Hematopoietic multipotent progenitor cell treated with erythropoietin and hydrocortisone succinate and interleukin-3 and kit ligand, for 4 days (in vitro differentiated cells): ENCODE measurements around the gene TRAF7.

Experiments
- DNase-seq: peaks from one replicate; pipeline ENCODE4 v3.0.0-alpha.2; 2015

Gene TRAF7

DNA sequence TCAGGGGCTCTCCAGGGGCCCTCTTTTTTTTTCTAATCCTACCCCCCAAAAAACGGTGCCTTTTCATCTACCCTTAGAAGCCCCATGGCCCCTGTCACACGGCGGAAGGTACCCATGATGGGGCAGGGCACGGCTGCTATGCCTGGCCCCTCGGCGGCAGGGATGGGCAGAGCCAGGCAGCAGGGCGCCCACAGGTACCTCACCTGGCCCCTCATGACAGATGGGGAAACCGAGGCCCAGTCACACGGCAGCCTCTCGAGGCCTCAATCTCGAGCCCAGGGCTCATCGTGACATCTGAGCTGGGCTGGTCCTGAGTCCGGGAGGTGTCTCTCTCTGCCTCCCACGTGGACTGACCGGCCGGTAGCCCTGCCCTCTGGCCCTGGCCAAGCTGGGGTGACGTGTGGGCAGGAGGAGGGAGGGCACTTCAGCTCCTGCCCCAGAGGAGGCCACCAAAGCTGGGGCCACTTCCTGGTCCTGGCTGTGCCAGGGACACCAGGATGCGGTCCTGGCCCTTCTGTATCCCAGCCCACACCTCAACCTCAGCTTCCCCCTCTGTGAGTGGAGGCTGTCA, 11.6 kb downstream of the TRAF7 start:
- no peak for DNase-seq

DNA sequence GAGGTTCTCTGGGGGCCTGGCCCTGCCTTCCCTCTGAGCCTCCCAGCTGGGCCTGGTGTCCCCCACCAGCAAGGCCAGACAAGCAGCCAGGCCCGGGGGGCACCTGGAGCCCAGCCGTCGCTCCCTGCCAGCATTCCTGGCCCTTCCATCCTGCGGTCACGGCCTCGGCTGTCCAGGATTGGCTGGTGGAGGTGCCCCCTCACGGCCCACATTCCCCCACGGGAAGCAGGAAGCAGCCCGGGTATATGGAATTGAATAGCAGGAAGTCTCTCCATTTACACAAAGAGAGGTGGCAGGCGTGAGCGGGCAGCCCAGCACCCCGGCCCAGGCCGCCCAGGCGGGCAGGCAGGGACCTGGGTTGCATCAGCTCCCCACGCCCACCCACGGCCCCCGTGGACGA, 14.5 kb downstream of the TRAF7 start:
- DNase-seq = no peak

DNA sequence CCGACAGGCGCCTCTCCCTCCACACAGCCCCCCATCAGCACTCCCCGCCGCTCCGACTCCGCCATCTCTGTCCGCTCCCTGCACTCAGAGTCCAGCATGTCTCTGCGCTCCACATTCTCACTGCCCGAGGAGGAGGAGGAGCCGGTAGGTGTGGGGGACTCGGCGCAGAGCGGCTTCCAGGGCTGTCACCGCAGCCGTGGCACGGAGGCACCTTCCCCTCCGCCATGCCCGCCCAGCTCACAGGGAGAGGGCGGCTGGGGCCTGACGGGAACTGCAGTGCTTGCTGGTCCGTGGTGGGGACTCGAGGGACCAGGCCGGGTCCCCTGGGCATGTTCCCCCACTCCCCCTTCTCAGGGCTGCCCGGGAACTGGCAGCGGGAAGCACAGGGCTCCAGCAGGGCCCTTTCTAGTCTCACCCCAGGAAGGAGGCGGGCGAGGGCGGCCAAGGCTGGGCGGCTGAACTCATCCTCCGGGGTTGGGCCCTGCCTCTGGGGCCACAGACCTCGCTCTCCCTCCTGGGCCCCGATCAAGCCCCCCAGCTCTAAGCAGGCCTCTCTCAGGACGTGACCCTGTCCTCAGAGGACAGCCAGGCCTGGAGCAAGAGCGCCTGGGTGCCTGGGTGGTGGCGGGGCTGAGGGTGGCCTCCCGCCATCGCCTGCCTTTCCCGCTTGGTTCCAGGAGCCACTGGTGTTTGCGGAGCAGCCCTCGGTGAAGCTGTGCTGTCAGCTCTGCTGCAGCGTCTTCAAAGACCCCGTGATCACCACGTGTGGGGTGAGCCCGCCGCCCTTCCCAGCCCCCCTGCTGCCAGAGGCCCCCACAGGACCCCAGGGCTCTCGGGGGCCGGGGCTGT, 15.2 kb downstream of the TRAF7 start:
- no peak for DNase-seq

DNA sequence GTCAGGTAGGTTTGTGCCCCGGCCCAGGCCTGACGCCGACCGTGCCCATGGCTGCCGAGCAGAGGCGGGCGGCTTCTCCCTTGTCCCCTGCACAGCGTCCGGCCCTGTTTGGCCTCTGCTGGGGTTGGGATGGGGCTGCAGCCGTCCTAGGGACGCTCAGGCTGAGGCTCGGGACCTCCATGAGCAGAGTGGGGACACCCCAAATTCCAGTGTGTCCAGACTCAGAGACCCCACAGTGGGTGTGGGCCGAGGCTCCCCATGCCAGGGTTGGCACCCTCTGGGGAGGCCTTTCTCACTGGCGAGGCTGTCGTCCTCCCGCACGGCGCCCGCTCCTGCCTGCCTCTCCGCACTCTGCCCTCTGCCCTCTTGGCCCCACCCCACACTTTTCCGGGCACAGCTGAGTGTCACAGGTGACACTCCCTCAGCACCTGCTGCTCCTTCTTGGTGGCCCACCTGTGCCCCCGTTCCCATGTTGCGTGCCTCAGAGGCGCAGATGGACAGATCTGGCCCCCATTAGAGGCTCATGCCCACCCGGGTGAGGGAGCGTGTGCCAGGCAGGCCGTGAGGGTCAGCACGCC, 16.1 kb downstream of the TRAF7 start:
- DNase-seq = no peak

DNA sequence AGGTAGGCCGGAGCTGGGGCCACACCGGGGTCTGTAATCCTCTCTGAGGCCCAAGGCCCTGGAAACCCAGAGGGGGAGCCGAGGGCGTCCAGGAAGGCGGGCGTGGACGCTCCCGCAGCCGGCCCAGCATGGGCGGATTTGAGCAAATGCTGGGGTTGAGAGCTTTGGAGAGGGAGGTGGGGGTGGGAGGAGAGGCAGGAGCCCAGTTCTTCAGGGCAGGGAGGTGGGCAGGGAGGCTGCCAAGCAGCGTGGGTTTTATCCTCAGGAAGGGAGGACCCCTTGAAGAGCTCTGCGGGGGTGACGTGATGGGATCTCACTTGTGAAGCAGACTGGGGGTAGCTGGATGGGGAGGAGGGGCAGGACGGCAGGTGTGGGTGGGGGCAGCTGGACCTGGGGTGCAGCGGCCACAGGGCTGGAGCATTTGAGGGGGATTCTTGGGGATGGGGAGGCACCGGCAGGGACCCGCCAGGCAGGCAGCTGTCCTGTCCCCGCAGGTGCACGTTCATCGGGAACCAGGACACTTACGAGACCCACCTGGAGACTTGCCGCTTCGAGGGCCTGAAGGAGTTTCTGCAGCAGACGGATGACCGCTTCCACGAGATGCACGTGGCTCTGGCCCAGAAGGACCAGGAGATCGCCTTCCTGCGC, 17.2 kb downstream of the TRAF7 start:
- DNase-seq = no peak

DNA sequence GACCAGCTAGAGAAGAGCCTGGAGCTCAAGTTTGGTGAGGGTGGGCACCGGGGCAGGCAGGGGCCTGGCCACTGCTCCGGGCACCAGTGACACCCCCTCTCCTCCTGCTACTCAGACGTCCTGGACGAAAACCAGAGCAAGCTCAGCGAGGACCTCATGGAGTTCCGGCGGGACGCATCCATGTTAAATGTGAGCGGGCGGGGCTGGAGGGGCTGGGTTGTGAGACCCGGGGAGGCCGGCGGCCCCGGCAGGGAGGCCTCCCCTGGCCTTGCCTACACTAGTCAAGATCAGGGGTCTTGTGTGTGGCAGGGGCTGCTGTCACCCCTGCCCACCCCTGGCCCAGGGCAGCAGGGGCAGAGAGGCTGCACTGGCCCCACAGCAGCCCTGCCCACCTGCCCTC, 17.8 kb downstream of the TRAF7 start:
- no peak for DNase-seq

DNA sequence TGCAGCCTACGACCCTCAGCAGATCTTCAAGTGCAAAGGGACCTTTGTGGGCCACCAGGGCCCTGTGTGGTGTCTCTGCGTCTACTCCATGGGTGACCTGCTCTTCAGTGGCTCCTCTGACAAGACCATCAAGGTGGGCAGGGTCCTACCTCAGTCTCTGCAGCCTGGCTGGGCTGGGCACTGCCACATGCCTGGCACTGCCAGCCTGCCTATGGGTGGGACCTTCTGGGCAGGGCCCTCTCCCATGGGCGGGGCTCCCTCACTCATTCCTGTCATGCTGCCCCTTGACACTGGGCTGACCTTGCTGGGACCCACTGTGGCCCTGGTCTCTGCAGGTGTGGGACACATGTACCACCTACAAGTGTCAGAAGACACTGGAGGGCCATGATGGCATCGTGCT, 18.3 kb downstream of the TRAF7 start:
- DNase-seq = no peak

DNA sequence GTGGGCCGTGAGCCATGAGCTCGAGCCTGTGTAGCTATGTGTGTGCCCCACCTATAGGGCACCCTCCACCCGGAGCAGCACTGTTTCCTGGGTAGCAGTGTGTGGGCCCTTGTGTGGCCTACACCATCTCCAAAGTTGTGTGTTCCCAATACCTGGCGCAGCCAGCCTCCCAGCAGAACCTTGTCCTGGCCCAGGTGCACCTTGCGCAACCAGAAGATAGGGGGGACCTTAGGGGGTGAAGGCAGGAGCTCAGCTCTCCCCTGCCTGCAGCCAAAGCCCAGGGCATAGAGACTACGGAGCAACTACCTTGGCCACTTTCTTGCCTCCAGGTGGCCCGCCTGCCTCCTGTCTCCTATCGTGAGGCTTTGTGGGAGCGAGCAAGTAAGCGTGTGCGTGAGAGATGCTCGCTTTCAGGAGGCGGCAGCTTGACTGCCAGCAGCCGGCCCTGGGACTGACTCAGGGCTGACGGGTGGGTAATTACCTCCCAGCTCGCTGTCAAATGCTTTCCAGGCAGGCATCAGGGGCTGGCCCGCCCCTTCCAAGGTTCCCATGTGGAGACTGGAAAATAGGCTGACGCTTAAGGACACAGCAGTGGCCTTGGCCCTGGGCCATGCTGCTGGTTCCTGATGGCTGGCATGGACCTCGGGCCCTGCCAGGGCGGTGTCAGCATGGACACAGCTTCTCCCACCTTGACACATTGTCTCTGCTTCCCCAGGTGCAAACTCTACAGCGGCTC, 19.0 kb downstream of the TRAF7 start:
- no peak for DNase-seq

DNA sequence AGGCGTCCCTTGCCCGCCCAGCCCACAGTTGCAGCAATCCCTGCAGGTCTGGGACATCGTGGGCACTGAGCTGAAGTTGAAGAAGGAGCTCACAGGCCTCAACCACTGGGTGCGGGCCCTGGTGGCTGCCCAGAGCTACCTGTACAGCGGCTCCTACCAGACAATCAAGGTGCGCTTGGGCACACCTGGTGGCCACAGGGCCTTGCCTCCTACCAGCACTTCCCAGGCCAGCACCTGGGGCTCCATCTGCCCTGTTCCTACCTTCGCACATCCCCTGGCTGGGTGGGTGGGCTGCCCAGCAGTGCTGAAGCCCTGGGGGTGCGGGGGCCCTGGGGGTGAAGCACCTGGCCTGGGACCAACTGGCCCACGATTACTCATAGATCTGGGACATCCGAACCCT, 19.9 kb downstream of the TRAF7 start:
- DNase-seq = no peak

DNA sequence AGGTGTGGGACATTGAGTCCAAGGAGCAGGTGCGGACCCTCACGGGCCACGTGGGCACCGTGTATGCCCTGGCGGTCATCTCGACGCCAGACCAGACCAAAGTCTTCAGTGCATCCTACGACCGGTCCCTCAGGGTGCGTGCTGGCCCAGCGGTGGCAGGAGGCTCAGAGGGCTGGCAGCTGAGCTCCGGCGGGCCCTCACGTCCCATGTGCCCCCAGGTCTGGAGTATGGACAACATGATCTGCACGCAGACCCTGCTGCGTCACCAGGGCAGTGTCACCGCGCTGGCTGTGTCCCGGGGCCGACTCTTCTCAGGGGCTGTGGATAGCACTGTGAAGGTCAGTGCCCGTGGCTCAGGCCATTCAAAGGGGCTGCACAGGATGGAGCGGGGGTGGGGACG, 20.5 kb downstream of the TRAF7 start:
- no peak for DNase-seq

DNA sequence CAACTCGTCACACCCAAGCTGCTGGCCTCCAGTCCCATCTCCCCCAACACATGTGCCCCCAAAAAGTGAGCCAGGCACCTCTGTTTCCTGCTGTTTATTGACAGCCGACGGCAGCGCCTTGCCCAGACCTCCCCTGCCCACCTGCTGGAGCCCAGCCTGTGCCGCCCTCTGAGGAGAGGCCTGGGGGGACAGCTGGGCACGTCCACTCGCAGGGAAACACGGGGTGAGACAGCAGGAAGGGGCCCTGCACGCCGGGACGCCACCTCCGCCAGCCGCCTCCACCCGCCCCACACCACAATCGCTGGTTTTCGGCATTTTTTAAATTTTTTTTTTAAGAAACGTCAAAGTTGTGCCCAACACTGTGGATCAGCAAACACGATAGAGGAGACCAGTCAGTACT, 21.5 kb downstream of the TRAF7 start:
- no peak for DNase-seq

DNA sequence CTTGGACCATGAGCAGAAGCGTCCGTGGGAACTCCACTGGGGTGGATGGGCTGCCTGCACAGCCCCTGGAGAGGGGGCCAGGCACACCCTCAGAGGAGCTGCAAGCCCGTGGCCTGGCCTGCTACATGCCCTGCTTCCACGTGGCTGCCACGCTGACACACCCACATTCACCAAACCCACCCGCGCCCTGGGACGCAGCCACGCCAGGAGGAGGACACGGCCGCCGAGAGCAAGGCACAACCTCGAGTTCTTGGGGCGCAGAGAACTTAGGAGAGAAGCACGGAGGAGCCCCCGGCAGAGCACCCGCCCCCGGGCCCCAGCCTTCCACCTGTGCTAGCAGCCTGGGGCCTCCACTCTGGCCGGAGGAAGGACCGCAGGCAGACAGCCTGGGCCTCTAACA, 22.0 kb downstream of the TRAF7 start:
- no peak for DNase-seq

DNA sequence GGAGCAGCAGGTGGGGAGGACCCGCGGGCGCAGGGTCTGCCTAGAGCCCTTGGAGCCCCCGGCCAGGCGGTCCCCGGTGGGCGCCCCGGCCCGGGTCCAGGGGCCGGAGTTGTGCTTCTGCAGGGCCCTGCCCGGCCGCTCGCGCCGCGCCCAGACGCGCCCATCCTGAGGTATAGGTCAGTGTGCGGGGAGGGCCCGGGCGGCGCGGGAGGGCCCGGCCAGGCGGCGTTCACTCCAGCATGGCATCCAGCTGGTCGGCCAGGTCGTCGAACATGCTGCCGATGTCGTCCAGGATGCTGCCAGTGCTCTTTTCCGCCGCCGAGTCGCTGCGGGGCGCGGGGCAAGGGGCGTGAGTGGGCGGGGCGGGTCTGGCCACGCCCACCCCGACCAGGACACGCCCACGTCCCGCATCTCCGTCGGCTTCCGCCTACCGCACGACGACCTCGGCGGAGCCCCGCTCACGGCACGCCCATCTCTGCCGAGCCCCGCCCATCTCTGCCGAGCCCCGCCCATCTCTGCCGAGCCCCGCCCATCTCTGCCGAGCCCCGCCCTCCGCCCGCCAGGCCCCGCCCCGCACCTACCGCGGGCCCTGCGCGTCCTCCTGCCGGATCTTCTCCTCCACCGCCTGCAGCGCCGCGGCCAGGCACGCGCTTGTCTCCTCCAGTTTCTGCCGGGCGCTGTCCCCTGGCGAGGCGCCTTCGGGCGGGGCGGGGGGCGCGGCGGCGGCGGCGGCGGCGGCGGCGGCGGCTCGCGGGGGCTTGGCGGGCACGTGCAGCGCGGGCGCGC, 22.9 kb downstream of the TRAF7 start:
- DNase-seq = peak; percentile 78

DNA sequence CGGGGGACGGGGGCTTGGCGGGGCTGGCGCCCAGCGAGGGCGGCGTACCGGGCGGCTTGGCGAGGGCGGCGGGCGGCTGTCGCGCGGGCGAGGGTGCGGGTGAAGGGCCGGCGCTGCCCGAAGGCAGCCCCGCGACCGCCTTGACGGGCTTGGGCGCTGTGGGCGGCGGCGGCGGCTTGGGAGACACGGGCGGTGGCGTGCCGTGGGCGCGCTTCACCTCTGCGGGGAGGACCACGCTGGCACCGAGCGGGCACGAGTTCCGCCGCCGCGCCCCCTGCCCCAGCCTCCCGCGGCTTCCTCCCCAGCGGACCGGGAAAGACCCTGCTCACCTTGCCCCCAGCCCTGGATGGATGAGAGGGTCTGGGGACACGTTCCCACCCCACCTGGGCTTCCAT, 23.5 kb downstream of the TRAF7 start:
- no peak for DNase-seq

DNA sequence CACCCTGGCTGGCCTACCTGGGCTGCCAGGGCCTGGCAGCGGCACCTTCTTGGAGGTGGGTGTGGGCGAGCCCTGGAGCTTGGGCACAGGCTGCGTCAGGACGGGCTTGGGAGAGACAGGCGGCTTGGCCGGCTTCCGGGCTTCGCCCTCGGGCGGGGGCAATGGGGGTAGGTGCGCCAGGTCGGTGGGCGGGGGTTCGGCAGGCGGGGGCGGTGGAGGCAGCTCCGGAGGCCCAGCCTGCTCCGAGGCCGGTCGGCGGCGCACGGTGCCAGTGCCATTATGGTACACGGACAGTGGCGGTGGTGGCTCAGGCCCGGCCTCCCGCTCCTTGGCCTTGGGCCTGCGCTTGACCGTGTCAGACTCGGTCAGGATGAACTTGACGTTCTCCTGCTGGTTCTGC, 24.0 kb downstream of the TRAF7 start:
- DNase-seq = no peak

DNA sequence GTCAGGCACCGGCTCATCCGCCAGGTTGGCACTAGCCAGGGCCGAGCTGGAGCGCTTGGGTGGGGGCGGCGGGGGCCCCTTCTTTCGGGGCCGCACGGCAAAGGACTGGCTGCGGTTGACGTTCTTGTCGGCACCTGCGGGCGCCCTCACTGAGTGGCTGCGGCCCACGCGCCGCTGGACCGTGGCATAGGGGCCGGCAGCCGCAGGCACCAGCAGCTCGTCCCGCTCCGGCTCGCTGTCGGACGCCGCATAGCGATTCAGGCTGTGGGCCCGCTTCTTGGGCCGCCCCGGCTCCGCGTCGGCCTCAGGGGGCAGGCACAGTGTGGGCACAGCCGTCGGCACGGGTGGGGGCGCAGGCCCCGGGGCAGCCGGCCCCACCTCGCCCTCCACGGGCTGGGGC, 24.9 kb downstream of the TRAF7 start:
- no peak for DNase-seq

DNA sequence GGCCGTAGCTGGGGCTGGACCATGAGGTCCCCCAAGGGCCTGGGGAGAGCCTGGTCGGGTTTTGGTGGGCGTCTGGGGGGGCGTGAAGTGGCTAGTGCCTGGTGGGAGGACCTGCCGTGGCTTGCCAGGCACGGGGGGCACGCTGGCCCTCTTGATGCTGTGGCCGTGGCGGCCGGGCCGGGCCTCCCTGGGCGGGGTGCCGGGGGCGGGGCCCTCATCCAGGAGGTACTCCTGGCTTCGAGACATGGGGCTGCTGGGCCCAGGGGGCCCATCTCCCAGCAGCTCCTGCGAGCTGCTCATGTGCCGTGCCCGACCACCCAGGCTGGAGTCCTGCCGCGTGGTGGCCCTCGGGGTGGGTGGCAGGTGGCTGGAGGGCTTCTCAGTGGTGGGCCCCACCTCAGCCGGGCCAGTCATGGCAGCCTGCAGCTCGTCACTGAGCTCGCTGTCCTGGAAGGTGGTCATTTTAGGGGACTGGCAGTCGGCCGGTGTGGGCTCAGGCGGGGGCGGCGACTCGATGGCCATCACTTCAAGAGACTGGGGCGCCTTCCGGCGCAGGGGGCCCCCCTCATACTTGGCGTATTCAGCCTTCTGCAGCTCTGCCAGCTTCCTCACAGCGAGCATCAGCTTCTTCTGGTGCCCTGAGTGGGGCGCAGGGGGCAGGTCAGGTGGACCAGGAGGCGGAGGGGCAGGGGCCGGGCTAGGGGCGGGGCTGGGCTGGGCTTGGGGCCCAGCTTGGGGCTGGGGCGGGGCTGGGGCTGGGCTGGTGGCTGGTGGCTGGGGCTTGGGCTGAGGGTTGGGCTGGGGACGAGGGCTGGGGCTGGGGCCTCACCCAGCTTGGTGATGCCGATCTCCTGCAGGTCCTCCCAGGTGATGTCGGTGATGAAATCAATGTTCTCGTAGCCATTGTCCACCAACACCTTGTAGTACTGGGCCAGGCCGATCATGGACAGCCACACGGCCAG, 25.7 kb downstream of the TRAF7 start:
- peak; percentile 28 for DNase-seq

DNA sequence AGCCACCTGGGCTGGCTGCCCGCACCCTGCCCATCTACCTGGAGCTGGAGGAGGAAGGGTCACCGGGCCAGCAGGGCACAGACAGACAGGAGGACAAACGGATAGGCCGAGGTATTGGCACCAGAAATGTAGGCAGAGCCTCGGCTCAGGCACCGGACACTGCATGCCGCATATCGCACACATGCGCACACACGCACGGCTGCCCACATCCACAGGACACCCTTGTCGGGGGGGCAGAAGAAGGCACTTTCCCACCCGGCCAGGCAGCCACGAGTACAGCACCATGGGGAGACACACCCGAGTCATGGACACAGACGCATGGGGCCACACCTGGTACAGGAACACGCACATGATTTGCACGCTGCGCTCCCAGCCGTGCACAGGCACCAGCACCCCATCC, 26.4 kb downstream of the TRAF7 start:
- no peak for DNase-seq

DNA sequence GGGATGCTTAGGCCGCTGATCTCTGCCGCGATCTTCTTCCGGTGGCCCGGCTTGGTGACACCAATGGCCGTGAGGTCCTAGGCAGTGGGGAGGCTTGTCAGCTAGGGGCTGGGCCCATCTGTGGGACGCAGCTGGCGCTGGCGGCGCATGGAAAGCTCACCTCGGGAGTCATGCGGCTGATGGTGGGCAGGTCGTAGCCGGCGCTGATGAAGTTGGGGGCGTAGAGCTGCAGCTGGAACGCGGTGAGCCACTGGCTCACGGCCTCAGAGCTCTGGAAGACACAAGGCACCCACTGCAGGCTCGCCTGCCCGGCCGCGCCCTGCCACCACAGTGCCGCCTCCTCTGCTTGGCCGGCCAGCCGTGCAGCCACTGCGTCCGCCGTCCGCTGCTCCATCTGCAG, 28.1 kb downstream of the TRAF7 start:
- DNase-seq = no peak

DNA sequence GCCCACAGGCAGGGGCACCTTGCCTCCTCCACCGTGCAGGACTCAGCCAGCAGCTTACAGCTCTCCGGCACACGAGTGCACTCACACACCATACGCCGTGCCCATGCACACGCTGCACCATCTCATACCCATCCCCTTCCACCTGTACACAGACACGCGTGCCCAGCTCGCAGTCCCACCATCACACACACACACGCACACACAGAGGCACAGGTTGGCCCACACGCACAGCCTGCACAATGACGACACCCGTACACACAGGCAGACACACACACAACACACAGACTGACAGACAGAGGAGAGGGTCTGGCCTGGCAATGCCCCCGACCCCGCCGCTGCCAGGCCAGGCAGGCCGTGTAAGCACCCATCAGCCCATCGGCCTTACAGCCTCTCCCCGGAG, 28.8 kb downstream of the TRAF7 start:
- no peak for DNase-seq

DNA sequence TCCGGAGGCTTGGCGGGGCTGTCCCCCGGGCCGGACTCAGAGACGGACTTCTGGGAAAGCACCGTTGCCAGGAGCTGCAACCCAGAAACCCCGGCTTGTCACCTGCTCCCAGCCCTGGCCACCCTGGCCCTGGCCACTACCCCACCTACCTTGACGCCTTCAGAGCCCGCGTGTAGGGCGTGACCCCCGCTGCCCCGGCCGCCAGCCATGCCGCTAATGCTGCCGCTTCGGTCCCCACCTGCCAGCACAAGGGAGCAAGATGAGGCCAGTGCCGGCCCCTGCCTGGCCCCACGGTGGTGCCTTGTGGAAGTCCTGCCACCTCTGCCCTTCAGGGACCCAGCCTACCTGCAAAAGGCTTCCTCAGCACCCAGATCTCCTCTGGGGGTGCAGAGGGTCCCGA, 29.4 kb downstream of the TRAF7 start:
- DNase-seq = no peak
